GM19455 (cell line): Measurements from ENCODE around the gene EXOC3L2.

Source experiments
- ATAC-seq: cut with Tn5 transposase; IDR thresholded peaks from one replicate; pipeline ENCODE4 v1.9.1; 2021; ENCODE audit not compliant: unreplicated experiment

EXOC3L2 gene

DNA sequence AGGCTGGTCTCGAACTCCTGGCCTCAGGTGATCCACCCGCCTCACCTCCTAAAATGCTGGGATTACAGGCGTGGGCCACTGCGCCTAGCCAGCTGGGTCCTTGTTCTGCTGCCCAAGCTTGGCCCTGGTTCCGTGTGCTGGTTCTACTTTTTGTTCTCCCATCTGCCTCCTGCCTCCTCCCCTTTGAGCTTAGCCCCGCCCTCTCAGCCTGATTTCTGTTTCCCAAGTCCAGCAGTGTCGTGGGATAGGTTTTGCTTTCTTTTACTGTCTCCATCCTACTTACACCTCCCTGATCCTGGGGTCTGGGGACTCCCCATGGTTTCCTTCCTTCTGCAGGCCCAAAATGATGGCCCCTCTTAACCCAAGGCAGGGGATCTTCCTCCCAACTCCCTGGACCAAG lies 64.3 kb downstream of the EXOC3L2 start:
- ATAC-seq = no peak

DNA sequence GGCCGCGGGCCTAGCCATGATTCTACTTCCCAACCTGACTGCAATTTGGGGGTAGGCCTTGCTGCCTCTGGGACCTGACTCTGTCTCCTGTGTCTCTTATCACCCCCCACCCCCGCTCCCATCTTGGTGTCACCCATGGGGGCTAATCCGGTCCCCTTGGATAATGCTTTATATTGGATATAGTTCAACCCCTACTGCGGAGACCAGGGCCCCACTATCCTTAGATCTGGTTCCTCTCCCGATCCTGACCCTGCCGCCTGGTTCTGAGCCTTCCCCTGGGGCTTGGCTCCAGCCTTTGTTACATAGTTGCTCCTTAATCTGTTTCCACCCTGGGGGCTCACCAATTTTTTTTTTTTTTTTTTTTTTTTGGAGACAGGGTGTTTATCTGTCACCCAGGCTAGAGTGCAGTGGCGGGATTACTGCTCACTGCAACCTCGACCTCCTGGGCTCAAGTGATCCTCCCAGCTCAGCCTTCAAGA lies 65.3 kb downstream of the EXOC3L2 start:
- ATAC-seq = no peak

GRCh38 chr19:45179072-45179891 lies 65.9 kb downstream of the EXOC3L2 start:
- no peak for ATAC-seq

DNA sequence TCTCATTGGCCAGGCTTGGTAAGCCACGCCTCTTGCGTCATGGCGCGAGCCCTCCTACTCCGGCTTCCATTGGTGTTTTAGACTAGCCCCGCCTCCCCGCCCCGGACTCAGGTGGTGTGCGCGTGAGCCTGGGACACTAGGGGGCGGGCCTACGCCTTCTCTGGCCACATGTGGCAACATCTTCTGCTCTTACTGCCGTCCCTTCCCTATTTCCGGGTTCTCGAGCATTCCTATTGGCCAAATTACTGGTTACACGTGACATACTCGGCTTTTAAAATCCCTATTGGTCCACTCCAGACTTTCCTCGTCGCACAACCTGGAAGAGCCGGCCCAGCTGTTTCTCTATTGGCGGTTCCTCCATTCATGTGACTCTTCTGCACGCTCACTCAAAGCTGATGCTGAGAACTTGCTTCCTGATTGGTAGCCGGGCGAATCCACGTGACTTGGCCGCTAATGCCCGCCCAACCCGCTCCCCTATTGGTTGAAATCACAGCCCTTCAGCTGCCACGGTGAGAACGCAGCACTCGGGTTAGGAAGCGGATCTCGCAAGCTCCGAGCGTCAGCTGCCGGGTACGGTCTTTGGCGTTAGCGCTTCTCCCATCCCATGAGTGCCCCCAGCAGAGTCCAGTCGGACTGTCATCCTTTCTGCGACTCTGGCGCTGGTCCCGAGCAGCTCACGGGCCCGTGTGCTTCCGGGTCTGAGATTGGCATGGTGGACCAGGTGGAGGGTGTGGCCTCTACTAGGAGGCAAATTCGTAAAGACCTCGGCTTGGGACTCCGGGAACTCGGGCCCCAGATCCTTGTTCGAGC lies 66.7 kb downstream of the EXOC3L2 start, which contains the start of gene BLOC1S3:
Gene BLOC1S3, plus strand, starts transcription at position 523 of the 810 bp plus-strand sequence. CDS start 513 bp downstream, outside the sequence.
- ATAC-seq = peak; percentile 81

- peak; percentile 7 for ATAC-seq
These were observed 67.4 kb downstream of the EXOC3L2 start, which contains the start of gene TRAPPC6A for GRCh38 chr19:45177817-45178261. Gene TRAPPC6A (minus strand): TSS chr19:45178237. CDS start chr19:45178218, 19 bp downstream.

DNA sequence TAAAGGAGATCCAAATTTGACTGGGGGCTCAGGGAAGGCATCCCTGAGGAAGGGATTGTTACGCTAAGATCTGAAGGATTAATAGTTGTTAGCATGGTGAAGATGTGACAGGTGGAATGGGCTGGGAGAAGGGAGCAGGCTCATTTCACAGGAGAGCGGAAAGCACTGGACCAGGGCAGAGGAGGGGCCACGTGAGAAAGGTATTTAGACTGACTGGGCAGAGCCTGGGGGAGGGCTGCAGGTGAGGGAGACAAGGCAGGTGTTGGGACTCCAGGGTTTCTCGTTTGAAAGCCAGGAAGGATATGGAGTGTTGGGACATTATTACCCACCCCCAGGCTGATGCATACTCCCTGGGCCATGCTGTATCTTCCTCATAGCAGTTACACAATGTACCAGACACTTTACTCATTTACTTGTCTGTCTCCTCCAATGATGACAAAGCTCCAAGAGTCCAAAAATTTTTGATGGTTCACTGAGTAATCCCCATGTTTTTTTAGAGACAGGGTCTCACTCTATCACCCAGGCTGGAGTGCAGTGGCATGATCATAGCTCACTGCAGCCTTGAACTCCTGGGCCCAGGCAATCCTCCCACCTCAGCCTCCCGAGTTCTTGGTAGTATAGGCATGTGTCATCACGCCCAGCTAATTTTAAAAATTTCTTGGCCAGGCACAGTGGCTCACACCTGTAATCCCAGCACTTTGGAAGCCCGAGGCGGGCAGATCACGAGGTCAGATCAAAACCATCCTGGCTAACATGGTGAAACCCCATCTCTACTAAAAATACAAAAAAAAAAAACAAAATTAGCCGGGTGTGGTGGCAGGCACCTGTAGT lies 69.5 kb downstream of the EXOC3L2 start:
- no peak for ATAC-seq

- no peak for ATAC-seq
These were observed 71.4 kb downstream of the EXOC3L2 start for GRCh38 chr19:45173816-45174215.

DNA sequence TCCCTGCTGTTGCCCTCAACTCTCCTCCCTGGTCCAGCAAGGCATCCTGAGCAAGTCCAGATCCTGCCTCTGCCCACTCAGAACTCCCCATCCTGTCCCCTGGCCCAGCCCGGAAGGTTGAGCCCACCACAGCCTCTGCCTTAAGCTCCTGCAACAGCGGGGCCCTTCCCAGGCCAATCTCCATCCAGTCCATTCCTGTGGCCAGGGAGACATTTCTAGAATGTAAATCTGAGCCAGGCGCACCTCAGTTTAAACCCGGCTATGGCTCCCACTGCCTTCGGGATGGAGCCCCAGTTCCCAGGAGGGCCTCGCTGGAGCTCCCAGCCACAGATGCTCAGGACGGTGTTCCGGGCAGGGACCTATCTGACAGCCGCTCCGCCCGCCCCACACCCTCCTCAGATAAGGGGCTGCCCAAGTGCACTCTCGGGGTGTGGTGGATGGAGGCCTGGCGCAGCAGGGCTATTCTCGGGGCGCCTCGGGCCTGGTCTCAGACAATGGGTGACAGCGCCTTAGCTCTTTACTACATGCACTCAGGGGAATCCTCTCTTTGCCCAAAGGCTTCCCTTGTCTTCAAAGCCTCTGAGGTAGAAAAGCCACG lies 72.5 kb downstream of the EXOC3L2 start:
- ATAC-seq = no peak

DNA sequence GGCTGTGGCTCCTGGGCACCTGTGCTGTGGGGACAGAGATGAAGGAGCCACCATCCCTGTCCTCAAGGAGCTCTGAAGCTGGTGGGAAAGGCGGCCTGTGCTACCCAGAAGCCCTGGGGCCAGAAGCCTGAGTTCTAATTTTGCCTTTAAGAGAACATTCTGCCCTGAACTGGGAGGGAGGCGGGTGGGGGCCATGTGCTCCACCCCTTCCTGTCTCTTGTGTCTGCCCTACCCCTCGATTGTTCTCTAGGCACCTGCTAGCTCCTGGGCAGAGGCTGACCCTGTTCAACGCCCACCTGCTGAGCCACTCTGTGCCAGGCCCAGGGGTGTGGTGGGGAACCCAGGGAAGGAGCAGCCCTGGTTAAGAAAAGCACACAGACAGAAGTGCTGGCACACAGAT lies 73.0 kb downstream of the EXOC3L2 start:
- ATAC-seq = no peak

DNA sequence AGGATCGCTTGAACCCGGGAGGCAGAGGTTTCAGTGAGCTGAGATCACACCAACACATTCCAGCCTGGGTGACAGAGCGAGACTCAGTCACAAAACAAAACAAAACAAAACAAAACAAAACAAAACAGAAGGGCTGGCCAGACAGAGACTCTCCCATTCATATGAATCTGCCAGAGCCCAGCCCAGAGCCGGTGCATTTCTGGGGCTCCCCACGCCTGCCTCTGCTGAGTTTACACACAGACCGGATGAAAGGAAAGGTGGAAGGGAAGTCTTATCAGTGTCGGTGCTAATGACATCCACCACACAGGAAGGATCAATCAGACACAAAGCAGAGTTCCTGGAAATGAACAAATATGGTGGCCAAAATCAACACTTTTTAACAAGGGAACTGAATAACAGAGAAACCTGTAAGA lies 74.0 kb downstream of the EXOC3L2 start:
- no peak for ATAC-seq

GRCh38 chr19:45170146-45171106 lies 74.8 kb downstream of the EXOC3L2 start:
- ATAC-seq = no peak

GRCh38 chr19:45169602-45170001 lies 75.6 kb downstream of the EXOC3L2 start:
- no peak for ATAC-seq

DNA sequence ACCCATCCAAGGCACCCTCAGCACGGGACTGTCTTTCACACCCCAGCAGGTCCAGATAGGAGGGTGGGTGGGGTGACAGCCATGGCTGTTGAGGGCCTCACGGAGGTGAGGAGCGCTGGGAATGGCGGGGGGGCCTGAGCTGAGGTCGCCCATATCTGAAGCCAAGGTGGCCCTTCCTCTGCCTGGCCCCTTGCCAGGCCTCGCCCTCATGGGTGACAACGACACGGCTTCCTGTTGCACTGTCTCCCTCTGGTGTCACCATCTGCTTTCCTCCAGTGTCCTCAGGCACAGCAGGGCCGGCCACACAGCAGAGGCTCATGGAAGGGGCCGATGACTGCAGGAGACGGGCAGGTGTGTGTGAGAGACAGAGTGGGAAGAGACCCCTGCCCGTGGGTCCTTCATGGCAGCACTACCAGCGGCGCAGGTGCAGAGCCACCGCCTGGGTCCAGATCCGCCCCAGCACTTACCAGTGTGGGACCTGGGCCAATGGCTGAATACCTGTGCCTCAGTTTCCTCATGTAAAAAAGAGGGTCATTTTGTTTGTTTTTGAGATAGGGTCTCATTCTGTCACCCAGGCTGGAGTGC lies 76.3 kb downstream of the EXOC3L2 start:
- no peak for ATAC-seq

GRCh38 chr19:45166723-45167252 lies 78.4 kb downstream of the EXOC3L2 start:
- ATAC-seq = no peak

DNA sequence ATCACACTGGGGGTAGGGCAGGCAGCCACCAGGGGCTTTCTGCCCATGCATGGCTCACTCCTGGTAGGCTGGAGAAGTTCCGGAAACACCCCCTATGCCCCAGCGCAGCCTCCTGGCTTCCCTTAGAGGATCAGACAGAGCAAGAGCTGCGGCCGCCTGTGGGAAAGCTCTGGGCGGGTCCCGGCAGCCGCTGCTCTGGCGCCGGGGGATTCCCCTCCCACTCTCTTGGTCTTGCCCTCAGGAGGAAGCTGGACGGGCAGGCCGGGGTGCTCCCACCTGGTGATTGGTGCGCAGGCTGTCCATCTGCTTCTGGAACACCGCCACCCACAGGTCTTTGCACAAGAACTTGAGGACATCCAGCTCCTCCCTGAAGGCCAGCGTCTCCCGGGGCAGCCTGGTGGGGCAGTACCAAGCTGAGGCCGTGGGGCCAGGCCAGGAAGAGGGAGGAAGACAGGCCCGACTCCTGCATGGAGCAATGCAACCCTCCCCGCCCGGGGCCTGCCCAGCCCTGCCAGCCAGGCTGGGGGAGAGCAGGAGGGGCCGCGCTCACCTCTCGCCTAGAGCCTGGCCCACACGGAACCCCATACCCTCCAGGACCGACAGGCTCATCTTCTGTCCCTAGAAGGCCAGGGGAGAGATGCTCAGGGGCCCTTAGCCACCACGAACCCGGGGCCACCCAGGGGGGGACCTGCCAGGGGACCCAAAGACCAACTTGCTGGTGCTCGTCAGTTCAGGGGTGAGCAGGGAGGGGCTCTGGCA lies 80.5 kb downstream of the EXOC3L2 start:
- no peak for ATAC-seq

- ATAC-seq = no peak
These were observed 81.3 kb downstream of the EXOC3L2 start for GRCh38 chr19:45163751-45164460.

GRCh38 chr19:45163156-45163555 lies 82.1 kb downstream of the EXOC3L2 start:
- no peak for ATAC-seq
